Activated naive CD8-positive, alpha-beta T cell (primary cell): Measurements from ENCODE around the gene SEMA4D.

Experiments used
- H3K27ac Mint-ChIP-seq: one replicate; pipeline ENCODE4 v1.8.0; 2021; ENCODE audit warnings: mixed read lengths
- H3K27me3 Mint-ChIP-seq: one replicate; pipeline ENCODE4 v1.8.0; 2021; ENCODE audit warnings: mixed read lengths
- H3K36me3 Mint-ChIP-seq: one replicate; pipeline ENCODE4 v1.8.0; 2021; ENCODE audit warnings: mixed read lengths
- H3K4me1 Mint-ChIP-seq: one replicate; pipeline ENCODE4 v1.8.0; 2021; ENCODE audit warnings: low read depth, mixed read lengths
- H3K4me3 Mint-ChIP-seq: one replicate; pipeline ENCODE4 v1.8.0; 2021; ENCODE audit warnings: mild to moderate bottlenecking, mixed read lengths
- H3K9me3 Mint-ChIP-seq: one replicate; pipeline ENCODE4 v1.8.0; 2021; ENCODE audit warnings: low read depth, mixed read lengths

Gene SEMA4D

GRCh38 chr9:89447416-89447815 lies 50.5 kb downstream of the SEMA4D start:
- Mint-ChIP-seq H3K9me3 (no peaks in the 10 kb centered on the region), H3K4me1 (peaks cover 92% of the 10 kb centered on the region), H3K36me3 (peaks cover 29% of the 10 kb centered on the region), H3K4me3 (peak overlapping the region; percentile 57), H3K27ac (peak overlapping the region; percentile 99), H3K27me3 (no peaks in the 10 kb centered on the region)

- peaks cover 93% of the 10 kb centered on the region for H3K4me1 Mint-ChIP-seq
- H3K27ac Mint-ChIP-seq = peak overlapping the region; percentile 99
- H3K4me3 Mint-ChIP-seq = peak overlapping the region; percentile 57
- peaks cover 29% of the 10 kb centered on the region for H3K36me3 Mint-ChIP-seq
- H3K9me3 Mint-ChIP-seq = no peaks in the 10 kb centered on the region
- H3K27me3 Mint-ChIP-seq = no peaks in the 10 kb centered on the region
Measured at GRCh38 chr9:89446961-89447310, 51.0 kb downstream of the SEMA4D start.

- H3K27me3 Mint-ChIP-seq = no peaks in the 10 kb centered on the region
- no peaks in the 10 kb centered on the region for H3K9me3 Mint-ChIP-seq
- peaks cover 93% of the 10 kb centered on the region for H3K4me1 Mint-ChIP-seq
- H3K36me3 Mint-ChIP-seq = peaks cover 25% of the 10 kb centered on the region
- H3K4me3 Mint-ChIP-seq = peak overlapping the region; percentile 85
- H3K27ac Mint-ChIP-seq = peak overlapping the region; percentile 99
Measured at GRCh38 chr9:89446261-89446960, 51.5 kb downstream of the SEMA4D start.

DNA sequence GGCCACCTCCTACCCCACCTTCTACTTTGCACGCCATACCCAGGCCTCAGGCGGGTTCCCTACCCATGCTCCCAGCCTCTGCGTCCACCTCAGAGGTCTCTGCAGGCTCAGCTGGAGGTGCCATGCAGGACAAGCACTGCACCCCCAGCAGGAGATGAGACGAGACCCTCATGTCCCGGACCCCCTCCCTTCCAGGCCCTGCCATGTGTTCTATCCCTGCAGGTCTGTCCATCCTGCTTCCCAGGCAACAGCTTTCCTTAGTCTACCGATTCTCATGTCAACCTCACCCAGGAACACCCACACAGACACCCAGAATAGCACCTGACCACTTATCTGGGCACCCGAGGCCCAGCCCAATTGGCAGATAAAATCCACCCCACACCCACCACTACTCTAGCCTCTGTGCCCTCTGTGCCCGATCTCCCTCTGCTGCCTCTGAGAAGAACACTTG lies 52.1 kb downstream of the SEMA4D start:
- Mint-ChIP-seq H3K4me3 (peak overlapping the region; percentile 85), H3K27me3 (no peaks in the 10 kb centered on the region), H3K36me3 (peaks cover 25% of the 10 kb centered on the region), H3K4me1 (peaks cover 93% of the 10 kb centered on the region), H3K27ac (peak overlapping the region; percentile 99), H3K9me3 (no peaks in the 10 kb centered on the region)

GRCh38 chr9:89444925-89445765 lies 52.8 kb downstream of the SEMA4D start:
- Mint-ChIP-seq H3K9me3 (no peaks in the 10 kb centered on the region), H3K36me3 (peaks cover 27% of the 10 kb centered on the region), H3K27ac (peak overlapping the region; percentile 99), H3K27me3 (no peaks in the 10 kb centered on the region), H3K4me1 (peaks cover 93% of the 10 kb centered on the region), H3K4me3 (peak overlapping the region; percentile 85)

DNA sequence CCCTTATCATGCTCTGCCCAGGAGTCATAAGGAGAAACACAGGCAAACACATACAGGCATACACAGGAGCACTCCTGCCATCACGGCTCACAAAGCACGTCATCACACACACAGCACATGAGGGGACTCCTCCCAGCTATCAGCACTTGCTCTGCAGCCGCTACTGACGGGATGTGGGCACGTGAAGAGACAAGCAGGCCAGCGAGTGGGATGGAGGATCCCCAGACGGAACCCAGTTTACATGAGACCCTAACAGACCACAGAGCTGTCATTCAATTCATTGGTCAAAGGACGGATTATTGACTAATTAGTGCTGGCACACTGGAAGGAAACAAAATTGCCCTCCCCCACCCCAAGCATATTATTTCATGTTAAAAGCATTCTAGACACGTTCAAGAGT lies 53.6 kb downstream of the SEMA4D start:
- peak overlapping the region; percentile 99 for H3K27ac Mint-ChIP-seq
- H3K4me1 Mint-ChIP-seq = peaks cover 93% of the 10 kb centered on the region
- H3K27me3 Mint-ChIP-seq = no peaks in the 10 kb centered on the region
- peaks cover 25% of the 10 kb centered on the region for H3K36me3 Mint-ChIP-seq
- peak overlapping the region; percentile 85 for H3K4me3 Mint-ChIP-seq
- no peaks in the 10 kb centered on the region for H3K9me3 Mint-ChIP-seq

- peaks cover 21% of the 10 kb centered on the region for H3K36me3 Mint-ChIP-seq
- peak overlapping the region; percentile 99 for H3K27ac Mint-ChIP-seq
- no peaks in the 10 kb centered on the region for H3K9me3 Mint-ChIP-seq
- H3K4me1 Mint-ChIP-seq = peaks cover 89% of the 10 kb centered on the region
- peak overlapping the region; percentile 41 for H3K4me3 Mint-ChIP-seq
- H3K27me3 Mint-ChIP-seq = no peaks in the 10 kb centered on the region
Measured at GRCh38 chr9:89442981-89443814, 54.7 kb downstream of the SEMA4D start.

DNA sequence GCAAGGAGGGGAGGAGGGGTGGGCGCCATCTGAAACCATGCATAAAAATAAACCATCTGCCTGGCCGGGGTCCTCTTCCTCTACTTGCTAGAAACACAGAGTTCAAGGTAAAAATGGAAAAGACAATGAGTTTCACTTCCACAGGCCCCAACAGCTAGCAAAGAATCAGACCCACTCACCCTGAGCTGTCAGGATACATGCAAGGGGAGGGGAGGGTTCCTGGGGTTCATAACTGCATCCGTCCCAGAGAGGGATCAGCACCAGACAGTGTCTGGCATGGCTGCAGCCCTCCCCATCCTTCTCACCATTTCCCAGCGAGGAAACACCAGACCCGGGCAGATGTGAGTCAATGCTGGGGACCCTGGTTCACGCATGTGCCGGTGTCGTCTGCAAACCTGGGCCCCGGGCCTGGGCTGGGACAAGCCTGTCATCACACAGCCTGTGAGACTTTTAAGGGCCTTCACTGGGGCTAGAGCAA lies 55.4 kb downstream of the SEMA4D start:
- Mint-ChIP-seq H3K9me3 (no peaks in the 10 kb centered on the region), H3K4me3 (peak overlapping the region; percentile 41), H3K27ac (peak overlapping the region; percentile 96), H3K27me3 (no peaks in the 10 kb centered on the region), H3K36me3 (peaks cover 20% of the 10 kb centered on the region), H3K4me1 (peaks cover 90% of the 10 kb centered on the region)

DNA sequence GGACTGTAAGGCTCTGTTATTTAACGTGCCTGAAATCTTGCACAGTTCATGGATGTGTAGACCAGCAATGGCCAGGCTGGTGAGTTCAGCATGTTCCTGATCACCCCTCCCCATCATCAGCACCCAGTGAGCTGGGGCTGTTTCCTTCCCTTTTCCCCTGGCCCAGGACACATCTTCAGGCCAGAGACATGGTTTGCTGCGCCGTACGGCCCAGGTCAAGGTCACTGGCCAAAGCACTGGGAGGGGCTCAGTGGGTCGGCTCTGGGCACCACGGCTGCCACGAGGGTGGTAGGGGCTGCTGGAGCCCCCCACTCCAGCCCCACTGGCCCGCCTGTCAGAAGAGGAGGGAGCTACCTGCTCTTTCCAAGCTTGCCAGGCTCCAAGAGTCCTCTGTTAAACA lies 55.9 kb downstream of the SEMA4D start:
- peak overlapping the region; percentile 41 for H3K4me3 Mint-ChIP-seq
- no peaks in the 10 kb centered on the region for H3K27me3 Mint-ChIP-seq
- peaks cover 89% of the 10 kb centered on the region for H3K4me1 Mint-ChIP-seq
- no peaks in the 10 kb centered on the region for H3K9me3 Mint-ChIP-seq
- peaks cover 20% of the 10 kb centered on the region for H3K36me3 Mint-ChIP-seq
- peak overlapping the region; percentile 96 for H3K27ac Mint-ChIP-seq

DNA sequence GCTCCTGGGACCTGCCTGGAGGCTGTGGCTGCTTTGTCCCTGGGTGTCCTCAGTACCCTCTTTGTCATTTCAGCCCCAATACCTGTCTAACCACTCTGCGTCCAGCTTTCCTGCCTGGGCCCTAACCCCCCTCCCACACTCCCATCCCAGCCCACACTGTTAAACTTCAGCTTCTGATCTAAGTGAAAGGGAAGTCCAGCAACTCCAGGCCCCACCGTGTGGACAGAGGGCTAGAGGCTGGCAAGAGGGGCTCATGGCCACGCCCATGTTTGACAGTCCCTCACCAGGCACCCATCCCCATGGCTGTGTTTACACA lies 56.3 kb downstream of the SEMA4D start:
- Mint-ChIP-seq H3K36me3 (peaks cover 20% of the 10 kb centered on the region), H3K9me3 (no peaks in the 10 kb centered on the region), H3K27ac (peak overlapping the region; percentile 96), H3K4me3 (no peak overlapping the region), H3K27me3 (no peaks in the 10 kb centered on the region), H3K4me1 (peaks cover 89% of the 10 kb centered on the region)

DNA sequence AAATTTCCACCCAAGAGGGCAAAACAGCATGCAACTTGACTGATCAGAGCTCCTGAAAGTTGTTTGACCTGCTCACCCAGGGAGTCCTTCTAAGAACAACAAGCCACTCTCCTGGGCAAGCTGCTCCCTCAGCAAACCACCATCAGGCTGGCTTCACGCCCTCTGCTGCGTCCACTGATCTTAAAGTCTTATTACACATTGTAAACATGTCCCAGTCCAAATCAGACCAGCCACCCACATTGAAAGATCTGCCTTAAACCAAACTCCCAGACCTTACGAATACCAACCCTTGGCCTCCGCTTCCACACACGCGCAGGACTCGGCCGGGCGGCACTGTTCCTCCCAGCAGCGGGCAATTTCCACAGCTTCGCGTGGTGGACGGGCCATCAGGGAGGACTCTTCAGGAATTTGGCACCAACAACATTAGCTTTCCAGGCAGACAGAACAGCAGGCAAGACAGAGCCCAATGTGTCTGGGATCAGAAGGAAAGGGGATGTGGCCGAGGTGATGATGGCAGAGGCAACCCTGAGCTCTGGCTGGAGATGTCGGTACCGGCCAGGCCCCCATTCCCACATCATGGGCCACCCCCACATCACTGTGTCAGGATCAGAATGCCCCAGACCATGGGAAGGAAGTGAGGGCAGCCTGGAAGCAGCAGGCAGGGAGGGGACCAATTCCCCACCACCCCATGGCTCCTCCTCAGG lies 56.8 kb downstream of the SEMA4D start:
- H3K27ac Mint-ChIP-seq = peak overlapping the region; percentile 96
- no peaks in the 10 kb centered on the region for H3K27me3 Mint-ChIP-seq
- H3K4me1 Mint-ChIP-seq = peaks cover 89% of the 10 kb centered on the region
- H3K9me3 Mint-ChIP-seq = no peaks in the 10 kb centered on the region
- peak overlapping the region; percentile 73 for H3K4me3 Mint-ChIP-seq
- H3K36me3 Mint-ChIP-seq = peaks cover 19% of the 10 kb centered on the region

DNA sequence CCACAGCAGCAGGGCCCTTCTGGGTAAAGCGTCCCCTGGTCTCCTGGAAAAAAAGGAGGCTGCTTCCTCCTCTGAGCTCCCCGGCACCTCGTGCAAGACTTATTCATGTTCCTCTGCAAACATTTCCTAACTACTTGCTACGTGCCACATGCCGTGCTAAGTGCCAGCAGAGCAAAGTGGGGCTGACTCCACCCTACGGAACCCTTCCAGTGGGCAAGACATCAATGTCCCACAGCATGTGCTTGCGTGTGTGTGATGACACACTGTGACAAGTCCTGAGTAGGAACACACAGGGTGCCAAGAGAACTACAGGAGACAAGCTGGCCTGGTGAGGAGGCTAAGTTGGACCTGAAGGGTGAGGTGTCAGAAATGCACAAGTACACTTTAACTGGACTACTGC lies 57.4 kb downstream of the SEMA4D start:
- peak overlapping the region; percentile 73 for H3K4me3 Mint-ChIP-seq
- no peaks in the 10 kb centered on the region for H3K9me3 Mint-ChIP-seq
- peaks cover 89% of the 10 kb centered on the region for H3K4me1 Mint-ChIP-seq
- H3K27me3 Mint-ChIP-seq = no peaks in the 10 kb centered on the region
- peaks cover 16% of the 10 kb centered on the region for H3K36me3 Mint-ChIP-seq
- peak overlapping the region; percentile 96 for H3K27ac Mint-ChIP-seq

GRCh38 chr9:89440046-89440445 lies 57.9 kb downstream of the SEMA4D start:
- Mint-ChIP-seq H3K27me3 (no peaks in the 10 kb centered on the region), H3K4me3 (peak overlapping the region; percentile 73), H3K27ac (peak overlapping the region; percentile 96), H3K36me3 (peaks cover 16% of the 10 kb centered on the region), H3K4me1 (peaks cover 89% of the 10 kb centered on the region), H3K9me3 (no peaks in the 10 kb centered on the region)

DNA sequence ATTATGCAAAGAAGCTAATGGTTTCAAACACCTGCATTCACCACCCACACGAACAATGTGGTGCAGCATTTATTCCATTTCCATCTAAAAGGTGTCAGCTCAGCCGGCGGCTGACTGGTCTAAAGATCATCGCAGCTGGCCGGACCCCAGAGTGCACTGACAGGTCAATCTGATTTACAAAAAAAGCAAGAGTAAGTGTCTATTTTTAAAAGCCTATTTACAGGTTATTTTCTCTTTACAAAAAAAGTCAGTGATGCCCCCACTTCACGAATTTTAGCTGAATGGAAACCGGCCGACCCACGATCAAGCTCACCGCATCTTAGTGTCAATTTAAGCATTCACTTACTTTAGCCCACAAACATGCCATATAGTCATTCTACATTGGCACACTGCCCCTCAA lies 58.3 kb downstream of the SEMA4D start:
- peak overlapping the region; percentile 73 for H3K4me3 Mint-ChIP-seq
- H3K36me3 Mint-ChIP-seq = peaks cover 11% of the 10 kb centered on the region
- H3K9me3 Mint-ChIP-seq = no peaks in the 10 kb centered on the region
- H3K27me3 Mint-ChIP-seq = no peaks in the 10 kb centered on the region
- H3K4me1 Mint-ChIP-seq = peaks cover 89% of the 10 kb centered on the region
- H3K27ac Mint-ChIP-seq = peak overlapping the region; percentile 96
